ENCODE measurements around the gene FTH1. TPM values are rescaled to one million over a fixed set of nuclear protein-coding genes. Genes with fewer than 3 reads are reported as not detected.

Gene FTH1
- total RNA-seq, 1 donor from 2014 or later, result 3,020 TPM

- DNase-seq (ENCODE audit: extremely low spot score, unreplicated experiment), result no peak
- peaks cover 5% of the 10 kb centered on the region for H3K9me3 Mint-ChIP-seq (ENCODE audit: unreplicated experiment)
- H3K27me3 Mint-ChIP-seq (ENCODE audit: unreplicated experiment), result peaks cover 13% of the 10 kb centered on the region
- no peak overlapping the region for H3K4me3 Mint-ChIP-seq (ENCODE audit: unreplicated experiment)
- H3K27ac Mint-ChIP-seq (ENCODE audit: unreplicated experiment), result no peak overlapping the region
- H3K4me1 Mint-ChIP-seq (ENCODE audit: unreplicated experiment), result peaks cover 34% of the 10 kb centered on the region
- peaks cover 4% of the 10 kb centered on the region for H3K36me3 Mint-ChIP-seq (ENCODE audit: unreplicated experiment)
- TF ChIP-seq CTCF (IDR thresholded peaks at IDR 0.05), result no peak
Observed at GRCh38 chr11:61928606-61929005, 38.8 kb downstream of the FTH1 start.

GRCh38 chr11:61927501-61927900 lies 39.9 kb downstream of the FTH1 start:
- TF ChIP-seq CTCF (IDR thresholded peaks at IDR 0.05), result no peak
- no peak overlapping the region for H3K4me3 Mint-ChIP-seq (ENCODE audit: unreplicated experiment)
- H3K27me3 Mint-ChIP-seq (ENCODE audit: unreplicated experiment), result peaks cover 7% of the 10 kb centered on the region
- no peaks in the 10 kb centered on the region for H3K36me3 Mint-ChIP-seq (ENCODE audit: unreplicated experiment)
- peaks cover 45% of the 10 kb centered on the region for H3K4me1 Mint-ChIP-seq (ENCODE audit: unreplicated experiment)
- H3K9me3 Mint-ChIP-seq (ENCODE audit: unreplicated experiment), result no peaks in the 10 kb centered on the region
- peak overlapping the region; percentile 20 for H3K27ac Mint-ChIP-seq (ENCODE audit: unreplicated experiment)
- peak; percentile 17 for DNase-seq (ENCODE audit: extremely low spot score, unreplicated experiment)

- H3K27me3 Mint-ChIP-seq (ENCODE audit: unreplicated experiment), result peaks cover 2% of the 10 kb centered on the region
- no peaks in the 10 kb centered on the region for H3K9me3 Mint-ChIP-seq (ENCODE audit: unreplicated experiment)
- DNase-seq (ENCODE audit: extremely low spot score, unreplicated experiment), result peak; percentile 32
- no peak for TF ChIP-seq CTCF (IDR thresholded peaks at IDR 0.05)
- H3K36me3 Mint-ChIP-seq (ENCODE audit: unreplicated experiment), result no peaks in the 10 kb centered on the region
- H3K27ac Mint-ChIP-seq (ENCODE audit: unreplicated experiment), result no peak overlapping the region
- H3K4me3 Mint-ChIP-seq (ENCODE audit: unreplicated experiment), result no peak overlapping the region
- peaks cover 55% of the 10 kb centered on the region for H3K4me1 Mint-ChIP-seq (ENCODE audit: unreplicated experiment)
Observed at GRCh38 chr11:61926235-61926634, 41.2 kb downstream of the FTH1 start.

- TF ChIP-seq CTCF (IDR thresholded peaks at IDR 0.05), result no peak
- no peaks in the 10 kb centered on the region for H3K27me3 Mint-ChIP-seq (ENCODE audit: unreplicated experiment)
- H3K4me3 Mint-ChIP-seq (ENCODE audit: unreplicated experiment), result no peak overlapping the region
- peaks cover 56% of the 10 kb centered on the region for H3K4me1 Mint-ChIP-seq (ENCODE audit: unreplicated experiment)
- no peaks in the 10 kb centered on the region for H3K9me3 Mint-ChIP-seq (ENCODE audit: unreplicated experiment)
- DNase-seq (ENCODE audit: extremely low spot score, unreplicated experiment), result no peak
- H3K27ac Mint-ChIP-seq (ENCODE audit: unreplicated experiment), result no peak overlapping the region
- no peaks in the 10 kb centered on the region for H3K36me3 Mint-ChIP-seq (ENCODE audit: unreplicated experiment)
Observed at GRCh38 chr11:61925736-61926135, 41.7 kb downstream of the FTH1 start.

GRCh38 chr11:61924064-61924455 lies 43.4 kb downstream of the FTH1 start:
- Mint-ChIP-seq H3K27me3 (ENCODE audit: unreplicated experiment) (no peaks in the 10 kb centered on the region), H3K36me3 (ENCODE audit: unreplicated experiment) (no peaks in the 10 kb centered on the region), H3K27ac (ENCODE audit: unreplicated experiment) (peak overlapping the region; percentile 99), H3K4me3 (ENCODE audit: unreplicated experiment) (no peak overlapping the region), H3K9me3 (ENCODE audit: unreplicated experiment) (no peaks in the 10 kb centered on the region), H3K4me1 (ENCODE audit: unreplicated experiment) (peaks cover 67% of the 10 kb centered on the region)
- TF ChIP-seq CTCF (IDR thresholded peaks at IDR 0.05), result no peak
- no peak for DNase-seq (ENCODE audit: extremely low spot score, unreplicated experiment)
